Neural cell (in vitro differentiated cells): ENCODE data around the gene ITGA3. TPM values are rescaled to one million over a fixed set of nuclear protein-coding genes. Genes with fewer than 3 reads are reported as not detected.

Experiments
- H2AFZ ChIP-seq: fragments of 200-600, 300-800 bp; sonication (generic), shearing (Covaris generic); 2 replicates; pipeline ENCODE4 v1.6.0; 2014; ENCODE audit warnings: low read depth, mild to moderate bottlenecking, antibody characterized with exemption, low read length, moderate library complexity
- H3F3A ChIP-seq: fragments of 200-600 bp; shearing (Covaris generic); 2 replicates; pipeline ENCODE4 v1.6.1; 2016; ENCODE audit warnings: mild to moderate bottlenecking, moderate library complexity, mixed read lengths, antibody characterized with exemption, low read length; ENCODE audit not compliant: insufficient read depth, poor library complexity, severe bottlenecking
- H3K27ac ChIP-seq: fragments of 200-600, 300-800 bp; sonication (generic), shearing (Covaris generic); 2 replicates; pipeline ENCODE4 v1.5.1; 2014; ENCODE audit warnings: mild to moderate bottlenecking, low read length, moderate library complexity
- H3K27me3 ChIP-seq: fragments of 300-800, 200-600 bp; sonication (generic), shearing (Covaris generic); 2 replicates; pipeline ENCODE4 v1.6.0; 2014; ENCODE audit warnings: mild to moderate bottlenecking, low read depth, low read length, moderate library complexity; ENCODE audit not compliant: insufficient read depth
- H3K36me3 ChIP-seq: fragments of 300-800, 200-600 bp; sonication (generic), shearing (Covaris generic); 2 replicates; pipeline ENCODE4 v1.5.1; 2014; ENCODE audit warnings: mild to moderate bottlenecking, antibody characterized with exemption, low read length, moderate library complexity; ENCODE audit not compliant: insufficient read depth
- H3K4me2 ChIP-seq: fragments of 300-800, 200-600 bp; sonication (generic), shearing (Covaris generic); 2 replicates; pipeline ENCODE4 v1.6.0; 2014; ENCODE audit warnings: mild to moderate bottlenecking, low read length
- H3K4me3 ChIP-seq: fragments of 300-800, 200-600 bp; sonication (generic), shearing (Covaris generic); 2 replicates; pipeline ENCODE4 v1.5.1; 2014; ENCODE audit warnings: mild to moderate bottlenecking, low read length, moderate library complexity
- H3K79me2 ChIP-seq: fragments of 200-600 bp; shearing (Covaris generic); replicated peaks from 2 replicates; pipeline ENCODE4 v1.6.0; 2014; ENCODE audit warnings: mild to moderate bottlenecking, low read length, moderate library complexity; ENCODE audit not compliant: insufficient read depth
- H3K9ac ChIP-seq: fragments of 300-800, 200-600 bp; sonication (generic), shearing (Covaris generic); 2 replicates; pipeline ENCODE4 v1.6.1; 2016; ENCODE audit warnings: mild to moderate bottlenecking, low read length, mixed read lengths
- H3K9me2 ChIP-seq: fragments of 200-600 bp; shearing (Covaris generic); 2 replicates; pipeline ENCODE4 v1.6.1; 2016; ENCODE audit warnings: mild to moderate bottlenecking, low read length, mixed read lengths; ENCODE audit not compliant: insufficient read depth
- H3K9me3 ChIP-seq: fragments of 200-600, 300-800 bp; sonication (generic), shearing (Covaris generic); 2 replicates; pipeline ENCODE4 v1.6.1; 2016; ENCODE audit warnings: mild to moderate bottlenecking, mixed run types, low read length, moderate library complexity, mixed read lengths
- H4K20me1 ChIP-seq: fragments of 200-600 bp; shearing (Covaris generic); 2 replicates; pipeline ENCODE4 v1.6.1; 2016; ENCODE audit warnings: mild to moderate bottlenecking, mixed run types; ENCODE audit not compliant: insufficient read depth
- CTCF ChIP-seq: fragments of 450-650 bp; IDR thresholded peaks from 2 replicates; pipeline ENCODE4 v1.5.1; 2014; ENCODE audit warnings: antibody characterized with exemption, mild to moderate bottlenecking, moderate library complexity; ENCODE audit not compliant: poor library complexity, severe bottlenecking
- EP300 ChIP-seq: fragments of 450-650 bp; conservative IDR thresholded peaks from 2 replicates; pipeline ENCODE4 v1.6.1; 2014; ENCODE audit warnings: antibody characterized with exemption, mild to moderate bottlenecking, moderate library complexity; ENCODE audit not compliant: poor library complexity, severe bottlenecking
- EZH2 ChIP-seq: fragments of 200-600, 300-800 bp; shearing (Covaris generic), sonication (generic); IDR thresholded peaks from 2 replicates; pipeline ENCODE4 v1.6.1; 2014; ENCODE audit warnings: antibody characterized with exemption, low read length, borderline replicate concordance, mild to moderate bottlenecking; ENCODE audit not compliant: insufficient read depth, poor library complexity, severe bottlenecking
- MXI1 ChIP-seq: fragments of 450-650 bp; conservative IDR thresholded peaks from 2 replicates; pipeline ENCODE4 v1.6.1; 2014; ENCODE audit warnings: antibody characterized with exemption, mild to moderate bottlenecking; ENCODE audit not compliant: poor library complexity, severe bottlenecking
- POLR2AphosphoS5 ChIP-seq: IDR thresholded peaks from 2 replicates; pipeline ENCODE4 v1.6.1; 2012
- RAD21 ChIP-seq: fragments of 450-650 bp; conservative IDR thresholded peaks from 2 replicates; pipeline ENCODE4 v1.6.1; 2014; ENCODE audit warnings: antibody characterized with exemption, mild to moderate bottlenecking, moderate library complexity
- REST ChIP-seq: IDR thresholded peaks from 2 replicates; pipeline ENCODE4 v1.6.1; 2012; ENCODE audit warnings: borderline replicate concordance
- SMC3 ChIP-seq: fragments of 450-650 bp; conservative IDR thresholded peaks from 2 replicates; pipeline ENCODE4 v1.6.1; 2014; ENCODE audit warnings: antibody characterized with exemption, mild to moderate bottlenecking, moderate library complexity; ENCODE audit not compliant: poor library complexity
- TAF1 ChIP-seq: IDR thresholded peaks from 2 replicates; pipeline ENCODE4 v1.6.1; 2012; ENCODE audit warnings: low read depth
- polyA plus RNA-seq: library from polyadenylated mRNA; depleted of rRNA; stranded (reverse); fragments of >200 nt; gene quantifications from 2 replicates; pipeline ENCODE4 v1.2.3, GENCODE V29; 2014

The ITGA3 gene
- polyA plus RNA-seq, 1 donor from 2014 or later: 33.0 TPM

- H3F3A ChIP-seq: no peaks in the 10 kb centered on the region
- H3K4me3 ChIP-seq: no peak overlapping the region
- no peak for TF ChIP-seq CTCF
- TF ChIP-seq REST: no peak
- peak; percentile 23 for TF ChIP-seq POLR2AphosphoS5
- TF ChIP-seq TAF1: no peak
- no peaks in the 10 kb centered on the region for H4K20me1 ChIP-seq
- peaks cover 7% of the 10 kb centered on the region for H3K36me3 ChIP-seq
- H3K9me2 ChIP-seq: no peaks in the 10 kb centered on the region
- no peaks in the 10 kb centered on the region for H3K27me3 ChIP-seq
- H3K4me2 ChIP-seq: no peak overlapping the region
- H3K9ac ChIP-seq: no peak overlapping the region
- H2AFZ ChIP-seq: no peak overlapping the region
- no peaks in the 10 kb centered on the region for H3K79me2 ChIP-seq
- H3K27ac ChIP-seq: no peak overlapping the region
- H3K9me3 ChIP-seq: no peaks in the 10 kb centered on the region
Observed at GRCh38 chr17:50105811-50106210, 49.9 kb downstream of the ITGA3 start.

GRCh38 chr17:50106393-50107131 lies 50.7 kb downstream of the ITGA3 start:
- no peaks in the 10 kb centered on the region for H4K20me1 ChIP-seq
- H3K9ac ChIP-seq: no peak overlapping the region
- no peak overlapping the region for H2AFZ ChIP-seq
- peak; percentile 23 for TF ChIP-seq POLR2AphosphoS5
- no peak for TF ChIP-seq EZH2
- H3K4me2 ChIP-seq: no peak overlapping the region
- H3K27ac ChIP-seq: no peak overlapping the region
- no peak overlapping the region for H3K4me3 ChIP-seq
- no peaks in the 10 kb centered on the region for H3K27me3 ChIP-seq
- H3K9me3 ChIP-seq: no peaks in the 10 kb centered on the region
- H3F3A ChIP-seq: no peaks in the 10 kb centered on the region
- peaks cover 7% of the 10 kb centered on the region for H3K36me3 ChIP-seq
- H3K9me2 ChIP-seq: no peaks in the 10 kb centered on the region
- no peaks in the 10 kb centered on the region for H3K79me2 ChIP-seq

GRCh38 chr17:50107790-50108414 lies 52.0 kb downstream of the ITGA3 start:
- no peak overlapping the region for H3K4me3 ChIP-seq
- H3K9me3 ChIP-seq: no peaks in the 10 kb centered on the region
- H3F3A ChIP-seq: no peaks in the 10 kb centered on the region
- H3K9me2 ChIP-seq: no peaks in the 10 kb centered on the region
- H3K27me3 ChIP-seq: no peaks in the 10 kb centered on the region
- H3K36me3 ChIP-seq: peaks cover 7% of the 10 kb centered on the region
- no peaks in the 10 kb centered on the region for H3K79me2 ChIP-seq
- H2AFZ ChIP-seq: no peak overlapping the region
- no peak overlapping the region for H3K9ac ChIP-seq
- H3K4me2 ChIP-seq: no peak overlapping the region
- no peak overlapping the region for H3K27ac ChIP-seq
- TF ChIP-seq EZH2: no peak
- no peak for TF ChIP-seq MXI1
- TF ChIP-seq RAD21: no peak
- TF ChIP-seq TAF1: no peak
- TF ChIP-seq REST: no peak
- TF ChIP-seq EP300: no peak
- no peak for TF ChIP-seq CTCF
- no peak for TF ChIP-seq SMC3
- no peak for TF ChIP-seq POLR2AphosphoS5
- H4K20me1 ChIP-seq: no peaks in the 10 kb centered on the region
